Spinal cord (tissue), 10 donors: ENCODE measurements around the gene TMEM213. TPM values are rescaled to one million over a fixed set of nuclear protein-coding genes. Genes with fewer than 3 reads are reported as not detected.
A peak's percentile ranks its signal among the peaks of the same experiment; 100 is the strongest.

Source experiments
- DNase-seq, 6 donors: peaks; one replicate each; pipeline versions ENCODE4 v3.0.0 to v3.0.0-alpha.2; 2013 to 2015; ENCODE audit warnings: low spot score in 6 of 6, low read depth in 4 of 6
- H3K27ac ChIP-seq: one replicate; pipeline ENCODE4 v1.5.1; 2013; ENCODE audit warnings: low read depth, low read length, control low read depth
- H3K27me3 ChIP-seq: one replicate; pipeline ENCODE4 v1.6.1; 2013; ENCODE audit warnings: low read length; ENCODE audit not compliant: control insufficient read depth, insufficient read depth
- H3K36me3 ChIP-seq: one replicate; pipeline ENCODE4 v1.6.1; 2013; ENCODE audit warnings: low read length; ENCODE audit not compliant: control insufficient read depth, insufficient read depth
- H3K4me1 ChIP-seq: one replicate; pipeline ENCODE4 v1.6.1; 2013; ENCODE audit warnings: low read length; ENCODE audit not compliant: control insufficient read depth, insufficient read depth
- H3K4me3 ChIP-seq: one replicate; pipeline ENCODE4 v1.5.1; 2013; ENCODE audit warnings: low read depth, low read length, control low read depth
- H3K9me3 ChIP-seq: one replicate; pipeline ENCODE4 v1.6.1; 2013; ENCODE audit warnings: low read length; ENCODE audit not compliant: control insufficient read depth, insufficient read depth
- WGBS: methylation state at CpG from one replicate; pipeline ENCODE4 v1.1.5; 2013; ENCODE audit warnings: missing lambda C conversion rate; ENCODE audit not compliant: insufficient coverage; 5-methylcytosine and 5-hydroxymethylcytosine counted together
- polyA plus RNA-seq, 2 donors: library from polyadenylated mRNA; unstranded; fragments of 120-200 nt; gene quantifications; one replicate each; pipeline ENCODE4 v1.2.1, GENCODE V29; 2013; ENCODE audit not compliant: insufficient read length in 2 of 2
- total RNA-seq, 2 donors: library from RNA; depleted of rRNA in 1 of 2; stranded (reverse); fragments of 120-200 nt in 1 of 2; fragments of >200 nt in 1 of 2; gene quantifications; one replicate each; pipeline versions ENCODE4 v1.2.3 to v1.2.4, GENCODE V29; 2013 to 2014
- donor health status: healthy.

TMEM213 gene
- total and polyA plus RNA-seq, 4 donors, result 0.77 to 0.87 TPM; not detected in 2

DNA sequence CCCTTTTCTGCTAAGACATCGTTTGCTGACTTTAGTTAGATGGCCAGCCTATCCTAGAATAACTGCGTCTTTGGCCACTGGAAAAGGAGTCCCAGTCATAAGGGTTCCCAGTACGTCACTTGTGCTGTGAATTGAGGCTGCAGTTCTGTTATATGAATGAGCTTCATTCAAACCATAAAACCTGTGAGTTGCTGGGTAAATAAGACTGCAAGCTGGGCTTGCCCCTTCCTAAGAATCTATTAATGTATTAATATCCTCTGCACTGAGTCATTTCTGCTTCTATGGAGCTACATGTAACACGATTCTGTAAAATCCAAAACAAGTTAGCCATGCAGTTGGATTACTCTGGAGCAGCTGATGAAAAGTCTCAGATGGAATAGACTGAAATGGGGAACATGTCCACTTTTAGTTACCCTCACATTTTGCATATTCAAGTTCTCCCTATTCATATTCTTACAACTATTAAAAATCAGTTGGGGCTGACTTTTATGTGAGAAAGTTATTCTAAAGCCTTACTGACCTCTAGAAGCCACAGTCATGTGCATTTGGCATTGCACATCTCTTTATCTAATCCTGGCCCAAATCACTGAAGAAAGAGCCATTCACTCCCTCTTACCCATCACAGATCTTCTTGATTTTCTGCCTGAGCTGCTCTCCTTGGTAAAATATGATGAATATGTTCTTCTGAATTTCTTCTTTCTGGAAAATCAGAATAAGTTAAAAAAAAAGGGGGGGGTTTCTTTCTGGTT is 41.8 kb upstream of the TMEM213 start:
- Histone ChIP-seq H3K27me3 (no peaks in the 10 kb centered on the region), H3K4me1 (peaks cover 12% of the 10 kb centered on the region), H3K4me3 (no peak overlapping the region), H3K36me3 (no peaks in the 10 kb centered on the region), H3K27ac (peak overlapping the region; percentile 52), H3K9me3 (no peaks in the 10 kb centered on the region)
- DNase-seq, result peak in 2 of 6 donors; percentile 34 to 37
- WGBS, result 42% methylated on average over 2 of the region's 4 CpGs

GRCh38 chr7:138756591-138757242 is 41.1 kb upstream of the TMEM213 start:
- Histone ChIP-seq H3K4me3 (no peak overlapping the region), H3K9me3 (no peaks in the 10 kb centered on the region), H3K27ac (no peak overlapping the region), H3K4me1 (peaks cover 12% of the 10 kb centered on the region), H3K27me3 (no peaks in the 10 kb centered on the region), H3K36me3 (no peaks in the 10 kb centered on the region)
- WGBS, result no CpG with 5 or more reads among the region's 4 CpGs
- DNase-seq, result peak in 1 of 6 donors; percentile 52

GRCh38 chr7:138768241-138768640 is 29.6 kb upstream of the TMEM213 start:
- no peak overlapping the region for H3K4me3 ChIP-seq
- H3K36me3 ChIP-seq, result no peaks in the 10 kb centered on the region
- 20% methylated on average over 2 of the region's 2 CpGs for WGBS
- H3K9me3 ChIP-seq, result no peaks in the 10 kb centered on the region
- no peaks in the 10 kb centered on the region for H3K4me1 ChIP-seq
- H3K27ac ChIP-seq, result no peak overlapping the region
- H3K27me3 ChIP-seq, result no peaks in the 10 kb centered on the region
- peak in 3 of 6 donors; percentile 19 to 63 (median 51) for DNase-seq

DNA sequence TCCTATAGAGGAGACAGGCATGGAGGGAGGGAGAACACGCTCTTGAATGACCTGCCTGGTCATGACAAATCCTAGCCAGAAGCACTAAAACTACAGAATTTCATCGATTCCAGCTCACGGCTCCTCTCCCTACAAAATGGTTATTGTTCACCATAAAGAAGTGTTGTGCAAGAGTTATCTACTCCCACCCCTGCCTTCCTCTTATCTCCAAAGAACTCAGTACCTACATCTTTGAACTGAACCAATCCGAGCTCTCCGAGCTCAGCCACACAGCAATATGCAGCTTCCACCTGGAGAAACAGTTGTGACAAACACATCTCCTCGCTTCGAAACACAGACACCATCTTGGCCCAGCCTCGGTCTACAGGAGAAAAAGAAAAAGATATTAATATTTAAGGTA is 26.9 kb upstream of the TMEM213 start:
- H3K27ac ChIP-seq, result no peak overlapping the region
- no peaks in the 10 kb centered on the region for H3K36me3 ChIP-seq
- H3K9me3 ChIP-seq, result no peaks in the 10 kb centered on the region
- 90% methylated on average over 2 of the region's 8 CpGs for WGBS
- no peak for DNase-seq
- H3K4me3 ChIP-seq, result no peak overlapping the region
- no peaks in the 10 kb centered on the region for H3K4me1 ChIP-seq
- H3K27me3 ChIP-seq, result no peaks in the 10 kb centered on the region

DNA sequence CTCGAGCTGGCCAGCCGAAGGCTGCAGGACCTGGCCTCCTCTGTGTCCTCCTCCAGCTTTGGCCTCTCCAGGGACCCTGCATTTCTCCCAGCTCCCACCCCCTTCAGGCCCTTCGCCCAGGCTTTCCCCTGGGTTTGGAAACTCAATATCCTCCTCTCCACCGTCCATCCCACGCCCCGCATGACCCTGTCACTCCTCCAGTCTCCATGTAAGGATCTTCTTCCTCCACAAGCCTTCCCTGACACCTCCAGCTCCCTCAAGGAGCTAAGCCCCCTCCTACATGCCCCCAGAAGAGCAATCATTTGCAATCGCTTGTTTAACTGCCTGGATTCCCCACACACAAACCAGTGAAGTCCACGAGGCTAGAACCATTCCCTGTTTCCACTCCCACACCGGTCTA is 24.6 kb upstream of the TMEM213 start:
- WGBS, result 89% methylated on average over 9 of the region's 9 CpGs
- H3K27ac ChIP-seq, result no peak overlapping the region
- no peak overlapping the region for H3K4me3 ChIP-seq
- no peaks in the 10 kb centered on the region for H3K27me3 ChIP-seq
- no peaks in the 10 kb centered on the region for H3K9me3 ChIP-seq
- no peaks in the 10 kb centered on the region for H3K36me3 ChIP-seq
- H3K4me1 ChIP-seq, result no peaks in the 10 kb centered on the region
- no peak for DNase-seq

GRCh38 chr7:138773817-138774216 is 24.0 kb upstream of the TMEM213 start:
- H3K27ac ChIP-seq, result no peak overlapping the region
- H3K27me3 ChIP-seq, result no peaks in the 10 kb centered on the region
- no peaks in the 10 kb centered on the region for H3K36me3 ChIP-seq
- no peak overlapping the region for H3K4me3 ChIP-seq
- 49% methylated on average over 6 of the region's 12 CpGs for WGBS
- no peaks in the 10 kb centered on the region for H3K9me3 ChIP-seq
- no peaks in the 10 kb centered on the region for H3K4me1 ChIP-seq
- no peak for DNase-seq

GRCh38 chr7:138776166-138776833 is 21.5 kb upstream of the TMEM213 start:
- Histone ChIP-seq H3K9me3 (no peaks in the 10 kb centered on the region), H3K36me3 (no peaks in the 10 kb centered on the region), H3K4me3 (no peak overlapping the region), H3K27me3 (no peaks in the 10 kb centered on the region), H3K4me1 (no peaks in the 10 kb centered on the region), H3K27ac (no peak overlapping the region)
- WGBS, result 73% methylated on average over 8 of the region's 10 CpGs
- no peak for DNase-seq

DNA sequence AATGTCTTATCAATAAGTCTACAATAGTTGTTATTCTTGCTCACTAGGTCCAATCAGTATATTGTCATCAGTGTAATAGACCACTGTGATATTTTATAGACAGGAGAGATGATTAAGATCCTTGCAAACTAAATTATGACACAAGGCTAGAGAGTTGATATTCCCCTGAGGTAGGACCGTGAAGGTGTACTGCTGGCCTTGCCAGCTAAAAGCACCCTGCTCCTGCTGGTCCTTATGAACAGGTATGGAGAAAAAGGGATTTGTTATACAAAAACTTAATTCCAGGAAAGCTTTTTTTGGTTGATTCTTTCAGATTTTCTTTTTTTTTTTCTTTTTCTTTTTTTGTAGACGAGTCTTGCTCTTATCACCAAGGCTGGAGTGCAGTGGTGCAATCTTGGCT is 16.8 kb upstream of the TMEM213 start:
- no peaks in the 10 kb centered on the region for H3K9me3 ChIP-seq
- WGBS, result 100% methylated on average over 1 of the region's 2 CpGs
- no peak for DNase-seq

GRCh38 chr7:138784692-138785091 is 13.1 kb upstream of the TMEM213 start:
- Histone ChIP-seq H3K4me3 (no peak overlapping the region), H3K27ac (no peak overlapping the region), H3K36me3 (no peaks in the 10 kb centered on the region), H3K27me3 (no peaks in the 10 kb centered on the region), H3K9me3 (no peaks in the 10 kb centered on the region), H3K4me1 (no peaks in the 10 kb centered on the region)
- 50% methylated on average over 2 of the region's 4 CpGs for WGBS
- DNase-seq, result peak in 1 of 6 donors; percentile 18

More for the DNA sequence above, 16.8 kb upstream of the TMEM213 start:
- Histone ChIP-seq H3K36me3 (no peaks in the 10 kb centered on the region), H3K27me3 (no peaks in the 10 kb centered on the region), H3K4me3 (no peak overlapping the region), H3K27ac (no peak overlapping the region), H3K4me1 (no peaks in the 10 kb centered on the region)
